Tracheal epithelial cell (primary cell): ENCODE measurements around the gene L3MBTL4. TPM values are rescaled to one million over a fixed set of nuclear protein-coding genes. Genes with fewer than 3 reads are reported as not detected.

Experiments
- total RNA-seq: library from RNA; depleted of rRNA; stranded (reverse); fragments of >200 nt; gene quantifications from 2 replicates; pipeline ENCODE4 v1.2.1, GENCODE V29; 2014

Gene L3MBTL4
- total RNA-seq = 0.21 and 1.9 TPM in 2 replicates

DNA sequence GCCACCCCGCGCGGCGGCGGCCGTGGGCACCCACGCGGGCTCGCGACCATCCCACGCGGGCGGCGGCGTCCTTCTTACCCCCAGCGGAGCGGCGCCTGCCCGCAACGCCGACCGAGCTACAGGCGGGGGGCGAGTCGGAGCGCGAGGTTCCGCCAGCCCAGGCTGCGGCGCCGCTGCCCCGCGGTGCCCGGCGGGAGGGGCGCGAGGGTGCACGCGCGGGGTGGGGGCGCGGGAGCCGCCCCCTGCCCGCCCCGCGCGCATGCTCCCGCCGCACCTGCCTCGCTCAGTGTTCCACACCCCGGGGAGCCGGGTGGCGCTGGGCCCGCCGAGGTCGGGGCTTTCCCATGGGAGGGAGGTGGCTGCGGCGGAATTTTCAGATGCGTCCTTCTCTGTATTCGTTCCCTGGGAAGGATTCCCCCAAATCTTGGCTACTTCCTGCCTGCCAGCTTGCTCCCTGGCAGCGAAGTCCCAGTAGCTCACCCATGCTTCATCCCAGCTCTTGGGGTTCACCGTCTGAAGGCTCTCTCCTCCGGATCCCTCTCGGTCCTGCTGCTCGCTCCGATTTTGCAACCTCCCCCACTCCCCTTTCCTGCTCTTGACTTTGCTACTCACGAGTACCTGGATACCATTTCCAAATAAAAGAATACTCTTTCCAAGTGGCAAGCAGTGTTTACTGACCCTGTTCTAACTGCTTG is at the start of gene L3MBTL4:
Gene L3MBTL4 (minus strand): TSS at position 189 of the 695 bp plus-strand sequence. CDS start 103,286 bp downstream, outside the sequence.

